GM12892 (cell line): ENCODE measurements around the gene GEMIN4.

Experiments
- POLR2A ChIP-seq: IDR thresholded peaks from 2 replicates; pipeline ENCODE4 v1.6.1; 2011; ENCODE audit warnings: low read depth, low read length, control low read depth
- POLR2AphosphoS5 ChIP-seq: IDR thresholded peaks from 2 replicates; pipeline ENCODE4 v1.6.1; 2011; ENCODE audit warnings: low read depth, low read length, control low read depth
- TAF1 ChIP-seq: IDR thresholded peaks from 2 replicates; pipeline ENCODE4 v1.6.1; 2011; ENCODE audit warnings: low read depth, mild to moderate bottlenecking, control low read depth, low read length, borderline replicate concordance

DNA sequence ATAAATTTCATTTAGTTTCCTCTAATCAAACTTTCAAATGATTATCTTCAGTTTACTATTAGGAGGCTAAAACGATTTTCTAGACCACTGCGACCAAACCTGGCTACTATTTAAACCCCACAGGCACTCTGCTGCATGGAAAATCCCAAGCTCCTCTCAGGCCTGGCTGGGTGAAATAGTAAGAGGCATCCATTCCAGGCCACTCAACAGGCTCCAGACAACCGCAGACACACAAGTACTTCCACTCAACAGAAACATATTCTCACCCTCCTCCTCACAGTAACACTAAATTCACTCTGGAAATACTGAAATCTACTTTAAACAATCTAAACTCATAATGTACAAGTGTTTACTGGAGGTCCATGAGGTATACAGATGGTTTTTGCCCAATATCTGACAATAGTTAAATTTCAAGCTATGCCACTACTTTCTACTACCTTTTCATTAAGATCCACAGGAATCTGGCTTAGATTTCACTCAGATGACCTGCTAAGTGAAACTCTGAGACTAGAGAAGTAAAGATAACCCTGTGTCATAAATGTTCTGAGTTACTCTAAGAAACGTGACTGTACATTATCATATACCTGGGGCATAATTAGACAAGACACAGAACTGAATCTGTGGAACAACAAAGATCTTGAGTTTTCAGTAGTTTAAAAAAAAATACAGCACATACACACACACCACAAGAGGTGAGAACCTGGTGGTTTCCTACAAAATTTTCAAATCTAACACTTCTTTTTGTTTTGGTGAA, 47.8 kb downstream of the GEMIN4 start:
- TF ChIP-seq POLR2AphosphoS5 = no peak
- no peak for TF ChIP-seq POLR2A
- no peak for TF ChIP-seq TAF1
